ENCODE results near the gene RLN3.

DNA sequence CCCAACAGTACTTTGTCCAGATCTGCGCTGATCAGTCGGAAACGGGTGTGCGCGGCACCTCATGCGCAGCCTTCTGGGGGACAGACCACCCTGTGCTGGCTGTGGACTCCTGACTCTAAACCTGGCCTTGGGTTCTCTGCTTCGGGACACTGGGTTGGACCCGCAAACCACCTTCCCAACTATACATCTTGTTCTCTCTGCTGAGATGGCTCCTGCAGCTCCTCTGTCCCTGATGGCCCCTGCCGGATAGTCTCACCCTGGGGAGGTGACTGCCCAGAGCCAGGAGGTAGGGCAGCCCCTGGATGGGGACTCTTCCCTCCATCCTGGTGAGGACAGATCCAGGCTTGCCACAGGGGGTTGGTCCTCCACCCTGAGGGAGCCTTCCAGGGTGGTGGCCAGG, 45.2 kb upstream of the RLN3 start:
- TF ChIP-seq, protein P1, sequence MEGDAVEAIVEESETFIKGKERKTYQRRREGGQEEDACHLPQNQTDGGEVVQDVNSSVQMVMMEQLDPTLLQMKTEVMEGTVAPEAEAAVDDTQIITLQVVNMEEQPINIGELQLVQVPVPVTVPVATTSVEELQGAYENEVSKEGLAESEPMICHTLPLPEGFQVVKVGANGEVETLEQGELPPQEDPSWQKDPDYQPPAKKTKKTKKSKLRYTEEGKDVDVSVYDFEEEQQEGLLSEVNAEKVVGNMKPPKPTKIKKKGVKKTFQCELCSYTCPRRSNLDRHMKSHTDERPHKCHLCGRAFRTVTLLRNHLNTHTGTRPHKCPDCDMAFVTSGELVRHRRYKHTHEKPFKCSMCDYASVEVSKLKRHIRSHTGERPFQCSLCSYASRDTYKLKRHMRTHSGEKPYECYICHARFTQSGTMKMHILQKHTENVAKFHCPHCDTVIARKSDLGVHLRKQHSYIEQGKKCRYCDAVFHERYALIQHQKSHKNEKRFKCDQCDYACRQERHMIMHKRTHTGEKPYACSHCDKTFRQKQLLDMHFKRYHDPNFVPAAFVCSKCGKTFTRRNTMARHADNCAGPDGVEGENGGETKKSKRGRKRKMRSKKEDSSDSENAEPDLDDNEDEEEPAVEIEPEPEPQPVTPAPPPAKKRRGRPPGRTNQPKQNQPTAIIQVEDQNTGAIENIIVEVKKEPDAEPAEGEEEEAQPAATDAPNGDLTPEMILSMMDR (IDR thresholded peaks at IDR 0.05 in 8 of 11, conservative IDR thresholded peaks at IDR 0.05 in 3 of 11): no peak
- TF ChIP-seq POLR2A (IDR thresholded peaks at IDR 0.05) (no peak), POLR2AphosphoS5 (IDR thresholded peaks at IDR 0.05) (no peak)
